Activated CD8-positive, alpha-beta T cell treated with anti-CD3 and anti-CD28 coated beads, Interleukin-2, amount 10 ng/mL, durations not matched to agents 7 days and 5 days (primary cell): ENCODE results near the gene RARA. TPM values are rescaled to one million over a fixed set of nuclear protein-coding genes. Genes with fewer than 3 reads are reported as not detected.
A peak's percentile ranks its signal among the peaks of the same experiment; 100 is the strongest.
"Not testable (repeated sequence)": the region's sequence is repeated elsewhere in the genome, so short reads cannot be mapped to it uniquely, and the experiment has no call there.

Source experiments
- ATAC-seq: fragments of 150-1000 bp; cut with Tn5 transposase; one replicate; pipeline ENCODE4 v1.10.0; 2021; ENCODE audit warnings: moderate library complexity
- CTCF ChIA-PET: fragments of 350-600 bp; sonication (Branson Sonifier 250); formaldehyde crosslinking; loops from one replicate; lab custom pipeline; 2021; ENCODE audit warnings: antibody characterized with exemption; lab: Charles Lee
- POLR2A ChIA-PET: fragments of 350-600 bp; sonication (Branson Sonifier 250); formaldehyde crosslinking; loops from one replicate; lab custom pipeline; 2021; ENCODE audit warnings: antibody characterized with exemption; lab: Charles Lee
- DNase-seq: peaks from one replicate; pipeline ENCODE4 v3.0.0-alpha.2; 2020
- H3K27ac Mint-ChIP-seq: one replicate; pipeline ENCODE4 v1.8.0; 2021; ENCODE audit warnings: mild to moderate bottlenecking, mixed read lengths
- H3K27me3 Mint-ChIP-seq: one replicate; pipeline ENCODE4 v1.8.0; 2021; ENCODE audit warnings: low read depth, mixed read lengths
- H3K36me3 Mint-ChIP-seq: one replicate; pipeline ENCODE4 v1.8.0; 2021; ENCODE audit warnings: low read depth, mixed read lengths
- H3K4me1 Mint-ChIP-seq: one replicate; pipeline ENCODE4 v1.8.0; 2021; ENCODE audit warnings: low read depth, mixed read lengths
- H3K4me3 Mint-ChIP-seq: one replicate; pipeline ENCODE4 v1.8.0; 2021; ENCODE audit warnings: mild to moderate bottlenecking, mixed read lengths
- H3K9me3 Mint-ChIP-seq: one replicate; pipeline ENCODE4 v1.8.0; 2022; ENCODE audit warnings: mixed read lengths; ENCODE audit not compliant: insufficient read depth
- total RNA-seq, 2 experiments: library from RNA; stranded (reverse); gene quantifications; one replicate each; pipeline ENCODE4 v1.2.3, GENCODE V29; 2021

RARA gene
- total RNA-seq, 2 experiments from 2014 or later, result 61.1 to 63.2 TPM

DNA sequence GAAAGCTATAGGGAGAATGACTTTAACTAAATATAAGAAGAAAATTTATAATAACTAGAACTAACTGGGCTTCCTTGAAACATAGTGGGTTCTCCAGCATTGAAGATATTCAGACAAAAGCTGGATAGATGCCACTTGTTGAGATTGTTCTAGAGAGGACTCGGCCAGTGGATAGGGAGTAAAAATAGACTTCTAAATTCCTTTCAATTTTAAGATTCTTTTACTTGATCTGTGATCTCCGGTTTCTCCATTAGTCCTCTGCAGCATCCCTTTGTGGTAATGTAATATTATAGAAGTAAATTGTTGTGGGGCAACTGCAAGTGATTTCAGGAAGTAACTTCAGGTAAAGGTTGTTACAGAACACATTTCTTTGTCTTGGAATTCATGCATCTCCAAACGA lies 10.3 kb upstream of the RARA start:
- Mint-ChIP-seq H3K27me3 (no peaks in the 10 kb centered on the region), H3K4me1 (peaks cover 22% of the 10 kb centered on the region), H3K27ac (no peak overlapping the region), H3K36me3 (peaks cover 71% of the 10 kb centered on the region), H3K9me3 (no peaks in the 10 kb centered on the region), H3K4me3 (no peak overlapping the region)
- POLR2A ChIA-PET, result interaction anchor here (0.9 kb wide), 1 partner anchor 64 kb away, joined by 4 read pairs; no protein-coding TSS in a partner anchor
- ATAC-seq, result no peak
- no peak for DNase-seq
- CTCF ChIA-PET, result interaction anchor here (1.0 to 13.1 kb wide), 7 partner anchors 7 to 234 kb away, joined by 3 to 304 read pairs (median 5); partner anchors contain the start of gene CDC6

DNA sequence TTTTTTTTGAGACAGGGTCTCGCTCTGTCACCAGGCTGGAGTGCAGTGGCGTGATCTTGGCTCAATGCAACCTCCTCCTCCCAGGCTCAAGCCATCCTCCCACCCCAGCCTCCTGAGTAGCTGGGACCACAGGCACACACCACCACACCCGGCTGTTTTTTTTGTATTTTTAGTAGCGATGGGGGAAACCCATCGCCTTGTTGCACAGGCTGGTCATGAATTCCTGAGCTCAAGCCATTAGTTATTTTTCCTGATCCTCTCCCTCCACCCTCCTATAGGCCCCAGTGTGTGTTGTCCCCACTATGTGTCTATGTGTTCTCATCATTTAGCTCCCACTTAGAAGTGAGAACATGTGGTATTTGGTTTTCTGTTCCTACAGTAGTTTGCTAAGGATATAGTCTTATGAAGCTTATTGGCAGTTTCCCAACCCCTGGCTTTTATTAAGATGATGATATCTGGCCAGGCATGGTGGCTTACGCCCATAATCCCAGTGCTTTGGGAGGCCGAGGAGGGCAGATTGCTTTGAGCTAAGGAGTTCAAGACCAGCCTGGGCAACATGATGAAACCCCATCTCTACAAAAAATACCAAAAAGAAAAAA lies 9.7 kb upstream of the RARA start:
- CTCF ChIA-PET, result interaction anchor here (1.0 to 13.1 kb wide), 10 partner anchors 8 to 234 kb away, joined by 3 to 304 read pairs (median 4); partner anchors contain the start of gene CDC6
- not testable (repeated sequence) for H3K27ac Mint-ChIP-seq, ATAC-seq, DNase-seq, H3K4me3 Mint-ChIP-seq, H3K27me3 Mint-ChIP-seq, H3K9me3 Mint-ChIP-seq
- POLR2A ChIA-PET, result interaction anchor here (0.6 to 0.9 kb wide), 2 partner anchors 63 to 185 kb away, joined by 4 to 7 read pairs; no protein-coding TSS in a partner anchor
- Mint-ChIP-seq H3K4me1 (peaks cover 25% of the 10 kb centered on the region), H3K36me3 (peaks cover 72% of the 10 kb centered on the region)

DNA sequence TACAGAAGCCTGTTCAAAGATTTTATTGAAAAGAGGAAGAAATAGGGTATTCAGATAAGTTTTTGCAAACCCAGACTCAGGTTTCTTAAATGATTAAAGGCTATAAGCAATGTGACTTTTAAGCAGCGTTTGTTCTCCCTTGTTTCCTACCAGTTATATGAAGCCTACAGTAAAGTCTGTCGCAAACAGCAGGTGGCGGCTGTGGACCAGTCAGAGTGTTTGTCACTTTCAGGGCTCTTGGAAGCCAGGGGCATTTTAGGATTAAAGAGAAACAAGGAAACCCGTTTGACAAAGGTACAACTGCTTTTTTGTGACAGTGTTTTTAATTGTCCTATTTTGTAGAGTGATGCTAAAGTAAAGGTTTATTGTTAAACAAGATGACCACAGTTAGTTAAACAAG lies 7.7 kb upstream of the RARA start:
- no peak overlapping the region for H3K4me3 Mint-ChIP-seq
- POLR2A ChIA-PET, result no interaction called here

DNA sequence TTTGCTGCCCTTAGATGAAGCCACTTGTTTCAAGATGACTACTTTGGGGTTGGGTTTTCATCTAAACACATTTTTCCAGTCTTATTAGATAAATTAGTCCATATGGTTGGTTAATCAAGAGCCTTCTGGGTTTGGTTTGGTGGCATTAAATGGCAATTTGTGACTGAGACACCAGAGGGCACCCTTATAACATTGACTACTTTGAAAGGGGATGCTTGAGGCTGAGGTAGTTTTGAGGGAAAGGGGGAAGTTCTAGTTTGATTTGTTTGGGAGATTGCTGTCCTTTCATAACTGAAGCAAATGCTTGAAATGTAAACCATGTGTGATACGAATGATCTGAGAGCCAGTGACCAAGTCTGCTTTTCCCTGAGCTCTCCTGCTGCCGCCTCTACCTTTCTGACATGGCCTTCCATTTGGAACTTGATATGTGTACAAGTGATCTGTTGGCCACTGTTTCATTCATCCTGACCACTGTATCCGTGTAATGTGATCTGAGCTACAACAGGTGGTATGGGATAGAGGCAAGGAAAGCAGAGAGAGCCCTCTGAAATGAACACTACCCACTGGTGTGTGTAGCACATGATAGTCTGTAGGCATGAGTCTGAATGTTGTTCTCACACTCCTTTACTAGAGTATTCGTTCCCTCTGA lies 5.8 kb upstream of the RARA start:
- ChIA-PET CTCF (interaction anchor here (0.6 to 13.1 kb wide), 33 partner anchors 8 to 245 kb away, joined by 3 to 304 read pairs (median 5); partner anchors contain the start of genes CDC6, IGFBP4 and TOP2A), POLR2A (interaction anchor here (0.7 to 1.4 kb wide), 4 partner anchors 8 to 52 kb away, joined by 3 to 6 read pairs (median 4); no protein-coding TSS in a partner anchor)
- H3K27me3 Mint-ChIP-seq, result no peaks in the 10 kb centered on the region
- DNase-seq (peak; percentile 63), ATAC-seq (no peak)
- no peak overlapping the region for H3K27ac Mint-ChIP-seq
- H3K4me1 Mint-ChIP-seq, result peaks cover 18% of the 10 kb centered on the region
- H3K9me3 Mint-ChIP-seq, result no peaks in the 10 kb centered on the region
- peaks cover 50% of the 10 kb centered on the region for H3K36me3 Mint-ChIP-seq
- H3K4me3 Mint-ChIP-seq, result no peak overlapping the region

More for the DNA sequence above, 7.7 kb upstream of the RARA start:
- no peaks in the 10 kb centered on the region for H3K9me3 Mint-ChIP-seq
- no peak for DNase-seq
- H3K36me3 Mint-ChIP-seq, result peaks cover 58% of the 10 kb centered on the region
- CTCF ChIA-PET, result interaction anchor here (0.8 to 13.1 kb wide), 10 partner anchors 9 to 247 kb away, joined by 3 to 304 read pairs (median 10); partner anchors contain the start of genes CDC6, GJD3 and IGFBP4
- no peaks in the 10 kb centered on the region for H3K27me3 Mint-ChIP-seq
- no peak for ATAC-seq
- peaks cover 21% of the 10 kb centered on the region for H3K4me1 Mint-ChIP-seq
- no peak overlapping the region for H3K27ac Mint-ChIP-seq

DNA sequence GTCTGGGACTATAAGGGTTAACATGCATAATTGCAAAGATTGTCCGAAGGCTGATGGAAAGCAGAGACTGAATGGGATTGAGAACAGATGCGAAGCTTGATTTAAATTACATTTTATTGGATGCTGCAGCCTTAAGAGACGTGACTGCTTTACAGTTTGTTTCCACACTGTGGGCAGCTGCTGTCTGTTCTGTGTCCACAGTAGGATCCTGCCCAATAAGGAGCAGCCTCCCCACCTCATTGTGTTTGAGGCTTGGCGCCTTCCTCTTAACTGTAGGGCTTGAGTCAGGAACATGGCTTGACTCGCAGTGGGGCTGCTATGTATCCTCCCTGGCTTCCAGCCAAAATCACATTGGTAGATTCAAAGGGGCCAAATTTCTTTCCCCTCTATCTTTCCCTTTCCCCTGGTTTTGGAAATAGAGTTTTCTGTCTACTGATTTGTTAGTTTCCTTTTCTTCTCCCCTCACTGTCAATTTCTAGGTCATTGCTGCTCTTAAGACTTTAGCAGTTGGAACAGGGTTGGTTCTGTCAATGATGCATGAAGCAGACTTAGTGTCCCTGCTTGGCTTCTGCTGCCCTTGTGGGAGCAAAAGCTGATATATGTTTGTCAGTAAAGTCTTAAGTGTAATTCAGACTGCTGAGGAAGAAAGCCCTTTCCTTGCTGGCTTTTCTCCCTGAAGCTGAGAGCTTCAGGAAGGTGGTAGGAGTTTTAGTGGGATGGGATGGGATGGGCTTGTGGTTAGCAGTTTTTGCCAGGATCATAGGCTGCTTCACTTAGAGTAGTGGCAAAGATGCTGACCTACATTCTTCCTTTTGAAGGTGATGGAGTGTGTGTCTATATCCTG lies 5.0 kb upstream of the RARA start:
- Mint-ChIP-seq H3K27me3 (no peaks in the 10 kb centered on the region), H3K27ac (peak overlapping the region; percentile 4), H3K4me1 (peaks cover 18% of the 10 kb centered on the region), H3K4me3 (no peak overlapping the region), H3K9me3 (no peaks in the 10 kb centered on the region), H3K36me3 (peaks cover 44% of the 10 kb centered on the region)
- CTCF ChIA-PET, result interaction anchor here (0.6 to 13.1 kb wide), 28 partner anchors 8 to 229 kb away, joined by 3 to 304 read pairs (median 6); partner anchors contain the start of genes CDC6 and TOP2A
- DNase-seq (no peak), ATAC-seq (no peak)
- POLR2A ChIA-PET, result interaction anchor here (0.9 to 1.4 kb wide), 4 partner anchors 7 to 51 kb away, joined by 3 to 6 read pairs (median 4); no protein-coding TSS in a partner anchor

DNA sequence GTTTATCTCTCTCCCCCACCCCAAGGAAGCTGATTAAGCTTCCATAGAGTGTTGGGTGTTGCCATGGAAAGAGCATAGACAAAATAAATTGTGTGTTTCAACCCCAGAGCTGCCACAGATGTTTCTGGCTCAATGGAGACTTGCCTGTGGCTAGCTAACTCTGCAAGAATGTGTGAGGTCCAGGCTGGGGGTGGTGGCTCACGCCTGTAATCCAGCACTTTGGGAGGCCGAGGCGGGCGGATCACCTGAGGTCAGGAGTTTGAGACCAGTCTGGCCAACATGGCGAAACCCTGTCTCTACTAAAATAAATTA lies 4.5 kb upstream of the RARA start:
- peaks cover 39% of the 10 kb centered on the region for H3K36me3 Mint-ChIP-seq
- not testable (repeated sequence) for H3K27ac Mint-ChIP-seq, H3K9me3 Mint-ChIP-seq, ATAC-seq, H3K4me3 Mint-ChIP-seq, H3K27me3 Mint-ChIP-seq, DNase-seq
- peaks cover 18% of the 10 kb centered on the region for H3K4me1 Mint-ChIP-seq
- ChIA-PET POLR2A (interaction anchor here (0.8 to 1.5 kb wide), 5 partner anchors 14 to 50 kb away, joined by 3 read pairs; partner anchors contain the start of gene CDC6), CTCF (interaction anchor here (1.1 to 13.1 kb wide), 12 partner anchors 7 to 228 kb away, joined by 3 to 304 read pairs (median 11); partner anchors contain the start of gene CDC6)

DNA sequence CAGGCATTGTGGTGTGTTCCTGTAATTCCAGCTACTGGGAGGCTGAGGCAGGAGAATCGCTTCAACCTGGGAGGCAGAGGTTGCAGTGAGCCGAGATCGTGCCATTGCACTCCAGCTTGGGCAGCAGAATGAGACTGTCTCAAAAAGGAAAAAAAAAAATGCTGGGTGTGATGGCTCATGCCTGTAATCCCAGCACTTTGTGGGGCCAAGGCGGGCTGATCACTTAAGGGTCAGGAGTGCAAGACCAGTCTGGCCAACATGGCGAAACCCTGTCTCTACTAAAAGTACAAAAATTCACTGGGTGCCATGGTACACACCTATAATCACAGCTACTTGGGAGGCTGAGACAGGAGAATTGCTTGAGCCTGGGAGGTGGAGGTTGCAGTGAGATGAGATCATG lies 4.1 kb upstream of the RARA start:
- Mint-ChIP-seq H3K36me3 (peaks cover 39% of the 10 kb centered on the region), H3K4me1 (peaks cover 18% of the 10 kb centered on the region)
- H3K27ac Mint-ChIP-seq, ATAC-seq, H3K4me3 Mint-ChIP-seq, DNase-seq, H3K27me3 Mint-ChIP-seq, H3K9me3 Mint-ChIP-seq: not testable (repeated sequence)
- CTCF ChIA-PET, result interaction anchor here (0.7 to 13.1 kb wide), 8 partner anchors 13 to 228 kb away, joined by 3 to 304 read pairs (median 20); partner anchors contain the start of gene CDC6
- POLR2A ChIA-PET, result interaction anchor here (0.7 to 1.5 kb wide), 6 partner anchors 14 to 50 kb away, joined by 3 read pairs; partner anchors contain the start of gene CDC6

DNA sequence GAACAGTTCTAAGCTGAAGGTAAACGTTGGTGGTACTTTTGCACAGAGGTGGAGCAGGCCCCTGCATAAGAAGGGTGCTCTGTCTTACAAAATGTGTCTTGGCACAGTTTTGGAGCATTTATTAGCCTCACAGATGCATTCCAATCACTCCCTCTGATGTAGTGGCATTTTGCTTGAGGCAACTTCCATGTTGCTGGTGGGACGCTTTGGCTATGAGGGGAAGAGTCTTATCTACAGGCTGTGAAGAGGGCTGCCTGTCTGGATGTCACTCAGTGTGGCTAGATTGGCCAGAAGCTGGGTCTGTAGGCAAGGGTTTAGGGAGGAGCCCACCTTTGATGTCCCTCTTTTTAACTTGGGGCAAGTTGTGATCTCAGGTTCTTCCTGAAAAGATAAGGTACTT lies 2.6 kb upstream of the RARA start:
- no peak overlapping the region for H3K4me3 Mint-ChIP-seq
- ChIA-PET CTCF (interaction anchor here (1.0 to 13.1 kb wide), 13 partner anchors 10 to 253 kb away, joined by 3 to 304 read pairs (median 5); no protein-coding TSS in a partner anchor), POLR2A (interaction anchor here (0.5 to 2.4 kb wide), 6 partner anchors 9 to 52 kb away, joined by 3 to 16 read pairs (median 6); no protein-coding TSS in a partner anchor)
- no peak overlapping the region for H3K27ac Mint-ChIP-seq
- no peak for ATAC-seq
- H3K27me3 Mint-ChIP-seq, result no peaks in the 10 kb centered on the region
- H3K4me1 Mint-ChIP-seq, result peaks cover 18% of the 10 kb centered on the region
- no peak for DNase-seq
- no peaks in the 10 kb centered on the region for H3K9me3 Mint-ChIP-seq
- peaks cover 32% of the 10 kb centered on the region for H3K36me3 Mint-ChIP-seq

DNA sequence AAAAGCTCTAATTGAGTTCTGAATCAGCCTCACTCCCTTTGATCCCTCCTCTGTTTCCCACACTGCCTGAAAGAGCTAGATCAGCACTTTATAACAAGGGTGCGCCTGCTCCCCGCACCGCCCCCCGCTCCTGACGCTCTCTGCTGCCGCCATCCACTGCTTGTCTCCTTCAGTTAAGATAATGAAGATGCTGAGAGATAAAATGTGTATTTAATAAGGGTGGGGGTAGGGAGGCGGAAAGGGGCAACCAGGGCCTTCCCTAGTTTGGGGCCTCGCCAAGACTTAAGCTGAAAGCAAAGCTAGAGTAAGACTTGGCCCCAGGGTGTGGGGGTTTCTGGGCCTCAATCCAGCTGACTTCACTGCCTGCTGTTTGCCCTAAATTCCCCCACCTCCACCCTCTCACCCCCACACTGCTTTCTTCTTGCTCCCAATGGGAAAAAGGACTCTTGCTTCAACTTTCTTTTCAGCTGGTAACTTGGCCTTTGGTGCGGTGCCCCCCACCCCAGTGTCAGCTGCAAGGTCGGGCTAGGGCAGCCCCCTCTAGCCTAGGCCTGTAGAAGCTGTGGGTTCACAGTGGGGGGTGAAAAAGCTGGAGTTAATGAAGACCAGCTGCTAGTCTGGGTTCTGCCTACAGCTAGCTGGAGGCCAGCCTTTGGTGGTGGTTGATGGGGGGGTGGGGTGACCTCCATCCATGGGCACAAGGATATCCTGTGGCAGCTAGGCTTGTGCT lies 1.8 kb upstream of the RARA start:
- no peaks in the 10 kb centered on the region for H3K27me3 Mint-ChIP-seq
- H3K27ac Mint-ChIP-seq, result no peak overlapping the region
- DNase-seq (peak; percentile 46), ATAC-seq (peak; percentile 18)
- no peak overlapping the region for H3K4me3 Mint-ChIP-seq
- H3K9me3 Mint-ChIP-seq, result no peaks in the 10 kb centered on the region
- H3K36me3 Mint-ChIP-seq, result peaks cover 26% of the 10 kb centered on the region
- CTCF ChIA-PET, result interaction anchor here (0.8 to 13.1 kb wide), 14 partner anchors 8 to 253 kb away, joined by 3 to 304 read pairs (median 5); no protein-coding TSS in a partner anchor
- peaks cover 18% of the 10 kb centered on the region for H3K4me1 Mint-ChIP-seq
- POLR2A ChIA-PET, result interaction anchor here (0.5 to 2.4 kb wide), 8 partner anchors 10 to 51 kb away, joined by 3 to 16 read pairs (median 4); no protein-coding TSS in a partner anchor

DNA sequence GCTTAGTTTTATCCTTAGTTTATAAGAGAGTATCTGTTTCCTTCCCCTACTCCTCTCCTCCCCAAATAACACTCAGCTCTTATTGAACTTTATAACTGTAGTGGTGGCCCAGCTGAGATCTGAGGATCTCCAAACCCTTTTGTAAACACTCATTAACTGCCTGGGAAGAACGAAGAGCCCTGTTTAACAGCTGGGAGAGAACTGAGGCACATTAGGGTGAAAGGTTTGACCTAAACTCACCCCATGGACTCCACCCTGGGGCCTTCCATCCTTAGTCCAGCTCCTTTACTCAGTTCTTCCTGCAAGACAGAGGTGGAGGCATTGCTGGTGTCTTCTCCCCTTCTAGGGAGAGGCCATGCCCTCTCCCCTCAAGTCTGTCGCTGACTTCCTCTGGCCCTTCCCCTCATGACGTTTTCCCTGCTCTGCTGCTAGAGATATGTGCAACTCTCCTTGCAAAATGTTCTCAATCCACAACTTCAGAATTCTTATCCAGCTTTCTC lies 1.2 kb upstream of the RARA start:
- no peak for ATAC-seq
- Mint-ChIP-seq H3K36me3 (peaks cover 25% of the 10 kb centered on the region), H3K27me3 (no peaks in the 10 kb centered on the region)

More for the DNA sequence above, 1.2 kb upstream of the RARA start:
- POLR2A ChIA-PET, result interaction anchor here (0.6 to 2.4 kb wide), 9 partner anchors 10 to 89 kb away, joined by 3 to 16 read pairs (median 4); no protein-coding TSS in a partner anchor
- Mint-ChIP-seq H3K9me3 (no peaks in the 10 kb centered on the region), H3K4me1 (peaks cover 18% of the 10 kb centered on the region), H3K4me3 (no peak overlapping the region), H3K27ac (no peak overlapping the region)
- no peak for DNase-seq
- CTCF ChIA-PET, result interaction anchor here (0.7 to 13.1 kb wide), 15 partner anchors 8 to 225 kb away, joined by 3 to 304 read pairs (median 5); no protein-coding TSS in a partner anchor
